GM18867 (cell line): Measurements from ENCODE around the gene GNB1L.
"Not testable (repeated sequence)": the region's sequence is repeated elsewhere in the genome, so short reads cannot be mapped to it uniquely, and the experiment has no call there.

ENCODE experiments used
- ATAC-seq: cut with Tn5 transposase; IDR thresholded peaks from one replicate; pipeline ENCODE4 v1.9.1; 2021; ENCODE audit warnings: mild to moderate bottlenecking, moderate library complexity; ENCODE audit not compliant: unreplicated experiment

Gene GNB1L

GRCh38 chr22:19845054-19845722, 9.5 kb downstream of the GNB1L start:
- no peak for ATAC-seq

- ATAC-seq = no peak
Observed at GRCh38 chr22:19844377-19845053, 10.2 kb downstream of the GNB1L start.

GRCh38 chr22:19843857-19844376, 10.8 kb downstream of the GNB1L start:
- no peak for ATAC-seq

- no peak for ATAC-seq
Observed at GRCh38 chr22:19843107-19843856, 11.4 kb downstream of the GNB1L start.

GRCh38 chr22:19842393-19843106, 12.1 kb downstream of the GNB1L start:
- no peak for ATAC-seq

- ATAC-seq = no peak
Observed at GRCh38 chr22:19841641-19842392, 12.9 kb downstream of the GNB1L start.

- no peak for ATAC-seq
Observed at GRCh38 chr22:19840955-19841640, 13.6 kb downstream of the GNB1L start.

GRCh38 chr22:19840059-19840458, 14.6 kb downstream of the GNB1L start:
- ATAC-seq = no peak

GRCh38 chr22:19837915-19838314, 16.8 kb downstream of the GNB1L start:
- no peak for ATAC-seq

GRCh38 chr22:19836512-19836911, 18.2 kb downstream of the GNB1L start:
- ATAC-seq = no peak

GRCh38 chr22:19834599-19834998, 20.1 kb downstream of the GNB1L start:
- no peak for ATAC-seq

- not testable (repeated sequence) for ATAC-seq
Observed at GRCh38 chr22:19833327-19833726, 21.3 kb downstream of the GNB1L start.

- ATAC-seq = no peak
Observed at GRCh38 chr22:19832476-19833108, 22.1 kb downstream of the GNB1L start.

- not testable (repeated sequence) for ATAC-seq
Observed at GRCh38 chr22:19831979-19832378, 22.7 kb downstream of the GNB1L start.

GRCh38 chr22:19831016-19831415, 23.7 kb downstream of the GNB1L start:
- ATAC-seq = no peak

- no peak for ATAC-seq
Observed at GRCh38 chr22:19828035-19828401, 26.7 kb downstream of the GNB1L start.

GRCh38 chr22:19827341-19828034, 27.2 kb downstream of the GNB1L start:
- no peak for ATAC-seq

GRCh38 chr22:19826619-19826950, 28.1 kb downstream of the GNB1L start:
- no peak for ATAC-seq
